Astrocyte (in vitro differentiated cells and primary cell): ENCODE data around the gene EIF4EBP3.

Experiments used
- EZH2 ChIP-seq: IDR thresholded peaks from 2 replicates; pipeline ENCODE4 v1.6.1; 2012; ENCODE audit warnings: mild to moderate bottlenecking, low read length, inconsistent platforms; ENCODE audit not compliant: insufficient read depth
- TF ChIP-seq, protein P1 (sequence below): IDR thresholded peaks from 2 replicates; pipeline ENCODE4 v1.5.1; 2011; ENCODE audit warnings: low read depth, mild to moderate bottlenecking, inconsistent platforms, low read length, moderate library complexity; ENCODE audit not compliant: insufficient read depth

DNA sequence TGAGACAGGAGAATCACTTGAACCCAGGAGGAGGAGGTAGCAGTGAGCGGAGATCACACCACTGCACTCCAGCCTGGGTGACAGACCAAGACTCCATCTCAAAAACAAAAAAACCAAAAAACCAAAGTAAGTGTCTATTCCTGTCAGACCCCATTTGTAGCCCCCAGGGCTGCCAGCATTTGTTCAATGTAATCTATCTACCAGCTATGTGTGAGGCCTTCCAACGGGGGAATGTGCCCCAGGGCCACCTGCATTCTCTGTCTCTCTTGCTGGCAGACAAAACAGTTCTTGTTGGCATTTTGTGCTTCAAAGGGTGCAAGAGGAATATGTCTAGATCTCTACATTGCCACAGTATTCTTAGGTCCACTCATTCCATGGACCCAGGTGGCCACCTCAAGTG is 51.4 kb downstream of the EIF4EBP3 start:
- TF ChIP-seq, protein P1, sequence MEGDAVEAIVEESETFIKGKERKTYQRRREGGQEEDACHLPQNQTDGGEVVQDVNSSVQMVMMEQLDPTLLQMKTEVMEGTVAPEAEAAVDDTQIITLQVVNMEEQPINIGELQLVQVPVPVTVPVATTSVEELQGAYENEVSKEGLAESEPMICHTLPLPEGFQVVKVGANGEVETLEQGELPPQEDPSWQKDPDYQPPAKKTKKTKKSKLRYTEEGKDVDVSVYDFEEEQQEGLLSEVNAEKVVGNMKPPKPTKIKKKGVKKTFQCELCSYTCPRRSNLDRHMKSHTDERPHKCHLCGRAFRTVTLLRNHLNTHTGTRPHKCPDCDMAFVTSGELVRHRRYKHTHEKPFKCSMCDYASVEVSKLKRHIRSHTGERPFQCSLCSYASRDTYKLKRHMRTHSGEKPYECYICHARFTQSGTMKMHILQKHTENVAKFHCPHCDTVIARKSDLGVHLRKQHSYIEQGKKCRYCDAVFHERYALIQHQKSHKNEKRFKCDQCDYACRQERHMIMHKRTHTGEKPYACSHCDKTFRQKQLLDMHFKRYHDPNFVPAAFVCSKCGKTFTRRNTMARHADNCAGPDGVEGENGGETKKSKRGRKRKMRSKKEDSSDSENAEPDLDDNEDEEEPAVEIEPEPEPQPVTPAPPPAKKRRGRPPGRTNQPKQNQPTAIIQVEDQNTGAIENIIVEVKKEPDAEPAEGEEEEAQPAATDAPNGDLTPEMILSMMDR: no peak
- TF ChIP-seq EZH2: no peak
